HG03442 (cell line): ENCODE results near the gene KRTAP10-10.
"Not testable (repeated sequence)": the region's sequence is repeated elsewhere in the genome, so short reads cannot be mapped to it uniquely, and the experiment has no call there.

Experiments
- ATAC-seq: cut with Tn5 transposase; IDR thresholded peaks from one replicate; pipeline ENCODE4 v1.9.1; 2021; ENCODE audit warnings: mild to moderate bottlenecking, moderate library complexity; ENCODE audit not compliant: unreplicated experiment

Gene KRTAP10-10

GRCh38 chr21:44681152-44681551 is 44.0 kb downstream of the KRTAP10-10 start:
- ATAC-seq = no peak

GRCh38 chr21:44681861-44682579 is 44.9 kb downstream of the KRTAP10-10 start, which contains the start of gene KRTAP12-1:
TSS of gene KRTAP12-1 (minus strand) at chr21:44682163. CDS start at chr21:44682123, 40 bp downstream.
- no peak for ATAC-seq

DNA sequence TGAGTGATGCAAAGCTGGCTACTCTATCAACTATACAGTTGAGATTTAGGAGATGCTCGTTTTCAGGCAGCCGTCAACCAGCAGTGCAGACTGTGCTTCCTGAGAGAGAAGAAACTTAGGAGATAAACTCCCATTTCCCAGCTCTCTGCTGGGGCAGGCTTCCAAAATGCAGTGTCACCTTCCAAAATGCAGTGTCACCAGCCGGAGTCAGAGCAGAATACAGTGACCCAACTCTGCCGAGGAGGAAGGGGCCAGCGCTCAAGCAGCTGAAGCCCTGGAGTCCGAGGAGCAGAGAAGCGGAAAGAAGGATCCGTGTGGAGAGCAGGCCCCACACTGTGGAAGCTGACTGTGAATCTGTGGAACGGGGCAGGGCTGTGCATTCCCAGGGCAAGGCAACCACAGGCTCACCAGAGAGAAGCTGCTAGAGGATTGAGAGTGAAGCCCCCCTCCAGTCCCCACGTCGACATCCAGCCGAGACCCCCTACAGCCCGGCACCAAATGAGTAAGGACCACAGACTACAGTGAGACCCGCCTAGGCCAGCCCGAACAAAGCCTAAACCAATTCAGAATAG is 45.5 kb downstream of the KRTAP10-10 start:
- ATAC-seq = no peak

DNA sequence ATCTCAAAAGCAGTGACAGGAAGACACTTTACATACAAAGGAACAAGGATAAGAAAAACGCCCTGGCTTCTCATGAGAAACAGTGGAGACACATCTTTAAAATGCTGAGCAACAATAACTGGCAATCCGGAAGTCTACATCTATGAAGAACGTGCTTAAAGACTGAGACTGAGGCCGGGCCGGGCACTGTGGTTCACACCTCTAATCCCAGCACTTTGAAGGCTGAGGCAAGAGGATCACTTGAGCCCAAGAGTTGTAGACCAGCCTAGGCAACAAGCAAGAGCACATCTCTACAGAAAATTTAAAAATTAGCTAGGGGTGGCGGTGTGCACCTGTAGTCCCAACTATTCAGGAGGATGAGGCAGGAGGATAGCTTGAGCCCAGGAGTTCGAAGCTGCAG is 46.9 kb downstream of the KRTAP10-10 start:
- ATAC-seq = no peak

- ATAC-seq = no peak
Measured at GRCh38 chr21:44684483-44684882, 47.3 kb downstream of the KRTAP10-10 start.

GRCh38 chr21:44685050-44685449 is 47.9 kb downstream of the KRTAP10-10 start:
- not testable (repeated sequence) for ATAC-seq

- no peak for ATAC-seq
Measured at GRCh38 chr21:44686000-44686781, 49.0 kb downstream of the KRTAP10-10 start.

DNA sequence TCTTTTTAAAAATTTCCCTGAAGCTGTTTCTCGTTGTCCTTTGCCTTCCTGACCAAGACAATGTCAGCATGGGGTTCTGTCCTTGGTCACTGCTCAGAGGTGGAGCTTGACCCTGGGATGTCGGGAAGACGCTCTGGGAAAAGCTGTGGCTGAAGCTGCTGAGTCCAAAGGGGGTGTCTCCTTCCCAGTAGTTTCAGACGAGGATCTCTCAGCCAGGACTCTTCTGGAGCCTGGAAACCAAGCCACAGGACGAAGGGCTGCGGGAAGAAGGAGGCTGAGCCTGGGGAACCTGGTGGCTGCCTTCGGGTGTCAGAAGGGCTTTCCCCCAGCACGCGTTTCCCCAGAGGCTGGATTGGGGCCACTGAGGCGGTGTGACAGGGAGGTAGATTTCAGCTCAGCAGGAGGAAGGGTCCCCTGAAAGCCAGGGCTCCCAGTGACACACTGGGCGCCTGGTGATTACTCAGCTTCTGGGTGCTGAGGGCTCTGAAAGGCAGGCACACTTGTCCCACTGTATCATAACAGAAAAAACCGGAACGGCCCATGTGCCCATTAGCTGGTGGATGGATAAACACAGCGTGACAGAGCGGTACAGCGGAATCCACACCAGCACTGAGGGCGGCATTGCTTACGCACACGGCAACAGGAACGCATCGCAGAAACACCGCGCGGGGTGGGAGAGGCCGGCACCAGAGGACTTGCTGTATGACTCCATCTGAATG is 49.8 kb downstream of the KRTAP10-10 start:
- no peak for ATAC-seq

- no peak for ATAC-seq
Measured at GRCh38 chr21:44687671-44688070, 50.5 kb downstream of the KRTAP10-10 start.
